SH-SY5Y (cell line): ENCODE results near the gene IRF2BP1.

Experiments used
- GATA2 ChIP-seq: IDR thresholded peaks from 2 replicates; pipeline ENCODE4 v1.6.1; 2011; ENCODE audit warnings: mild to moderate bottlenecking, low read depth, low read length
- GATA3 ChIP-seq: IDR thresholded peaks from 2 replicates; pipeline ENCODE4 v1.6.1; 2011; ENCODE audit warnings: low read depth, mild to moderate bottlenecking, low read length, moderate library complexity

DNA sequence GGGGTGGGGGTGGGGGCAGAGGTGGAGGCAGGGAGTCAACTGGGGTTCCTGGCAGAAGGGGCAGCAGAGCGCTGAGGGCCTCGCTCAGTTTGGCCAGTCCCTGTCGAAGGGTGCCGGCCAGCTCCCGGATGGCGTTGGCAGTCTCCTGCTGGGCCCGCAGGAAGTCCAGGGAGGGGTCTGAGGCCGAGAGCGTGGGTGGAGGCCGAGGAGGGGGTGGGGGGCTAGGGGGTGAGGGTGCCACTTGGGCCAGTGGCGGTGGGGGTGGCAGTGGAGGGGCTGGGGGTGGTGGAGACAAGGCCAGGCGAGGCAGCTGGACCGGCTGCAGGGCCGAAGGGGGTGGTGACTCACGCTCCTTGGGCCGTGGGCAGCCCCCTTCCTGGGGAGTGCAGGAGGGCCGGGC, 4.9 kb upstream of the IRF2BP1 start:
- TF ChIP-seq GATA2: no peak
- TF ChIP-seq GATA3: no peak
